Inflammatory macrophage (primary cell): ENCODE results near the gene NYAP1.
"Not testable (repeated sequence)": the region's sequence is repeated elsewhere in the genome, so short reads cannot be mapped to it uniquely, and the experiment has no call there.

Experiments
- DNase-seq, 2 donors: peaks; one replicate each; pipeline ENCODE4 v3.0.0-alpha.2; 2020 to 2022

Gene NYAP1

DNA sequence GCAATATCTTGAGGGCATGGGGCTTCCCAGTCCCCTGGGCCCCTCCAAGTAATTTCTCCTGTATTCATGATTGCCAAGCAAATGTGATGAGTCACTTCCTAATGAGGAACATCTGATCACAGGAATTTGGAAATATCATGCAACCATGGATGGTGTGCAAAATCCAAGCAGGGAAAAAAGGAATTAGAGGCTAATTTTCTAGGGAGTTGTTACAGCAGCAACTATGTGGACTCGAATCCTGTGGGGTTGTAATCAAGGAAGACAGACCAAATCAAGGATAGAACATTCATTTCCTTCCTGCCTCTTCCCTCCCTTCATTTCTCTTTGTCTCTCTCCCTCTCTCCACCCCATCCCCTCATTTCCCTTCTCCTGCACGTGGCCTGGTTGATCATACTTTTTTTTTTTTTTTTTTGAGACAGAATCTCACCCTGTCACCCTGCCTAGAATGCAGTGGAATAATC is 31.4 kb downstream of the NYAP1 start:
- DNase-seq = peak; percentile 48 to 50

DNA sequence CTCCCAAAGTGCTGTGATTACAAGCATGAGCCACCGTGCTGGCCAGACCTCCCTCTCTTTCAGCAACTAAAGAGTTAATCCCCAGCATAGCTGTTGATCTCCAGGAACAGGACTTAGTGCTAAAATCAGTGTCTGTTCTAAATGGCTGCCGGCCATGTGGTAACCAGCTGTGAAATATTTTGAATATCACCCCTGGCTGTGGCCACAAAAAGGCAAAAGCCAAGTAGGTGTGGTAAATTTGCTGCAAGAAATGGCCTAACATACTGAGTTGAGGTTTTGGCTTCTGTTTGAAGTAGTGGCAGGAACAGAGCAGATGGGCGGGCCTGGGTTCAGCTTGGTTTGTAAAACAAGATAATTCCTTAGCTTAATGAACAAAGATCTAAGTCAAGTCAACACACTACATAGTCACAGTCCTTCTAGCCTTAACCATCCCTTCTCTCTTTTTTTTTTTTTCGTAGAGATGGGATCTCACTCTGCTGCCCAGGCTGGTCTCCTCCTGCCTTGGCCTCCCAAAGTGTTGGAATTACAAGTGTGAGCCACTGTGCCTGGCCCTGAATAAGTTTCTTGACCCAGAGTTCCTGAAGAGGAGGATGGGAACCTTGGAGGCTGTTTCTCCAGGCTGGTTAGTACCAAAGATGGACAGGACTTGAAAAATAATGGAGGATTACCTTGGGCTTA is 32.5 kb downstream of the NYAP1 start:
- no peak for DNase-seq

DNA sequence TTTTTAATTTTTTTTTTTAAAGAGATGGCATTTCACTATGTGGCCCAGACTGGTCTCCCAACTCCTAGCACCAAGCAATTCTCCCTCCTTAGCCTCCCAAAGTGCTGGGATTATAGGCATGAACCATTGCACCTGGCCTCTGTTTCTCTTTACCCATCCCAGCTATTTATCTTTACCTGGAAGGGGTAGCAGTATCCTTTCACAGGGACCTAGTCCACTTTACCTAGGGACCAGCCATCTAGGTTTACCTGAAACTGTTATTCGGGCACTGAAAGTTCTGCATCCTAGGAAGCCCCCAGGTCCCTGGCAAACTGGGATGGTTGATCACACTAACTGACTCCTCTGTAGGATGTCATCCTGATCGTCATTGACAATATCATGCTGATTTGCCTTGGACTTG is 33.6 kb downstream of the NYAP1 start:
- no peak for DNase-seq

DNA sequence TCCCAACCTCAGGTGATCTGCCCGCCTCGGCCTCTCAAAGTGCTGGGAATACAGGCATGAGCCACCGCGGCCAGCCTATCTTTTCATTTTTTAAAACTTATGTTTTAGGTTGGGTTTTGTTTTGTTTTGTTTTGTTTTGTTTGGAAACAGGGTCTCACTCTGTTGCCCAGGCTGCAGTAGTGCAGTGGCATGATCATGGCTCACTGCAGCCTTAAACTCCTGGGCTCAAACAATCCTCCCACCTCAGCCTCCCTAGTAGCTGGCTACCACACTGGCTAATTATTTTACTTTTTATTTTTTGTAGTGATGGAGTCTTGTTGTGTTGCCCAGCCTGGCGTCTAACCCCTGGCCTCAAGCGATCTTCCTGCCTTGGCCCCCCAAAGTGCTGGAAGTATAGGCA is 35.9 kb downstream of the NYAP1 start:
- no peak for DNase-seq

DNA sequence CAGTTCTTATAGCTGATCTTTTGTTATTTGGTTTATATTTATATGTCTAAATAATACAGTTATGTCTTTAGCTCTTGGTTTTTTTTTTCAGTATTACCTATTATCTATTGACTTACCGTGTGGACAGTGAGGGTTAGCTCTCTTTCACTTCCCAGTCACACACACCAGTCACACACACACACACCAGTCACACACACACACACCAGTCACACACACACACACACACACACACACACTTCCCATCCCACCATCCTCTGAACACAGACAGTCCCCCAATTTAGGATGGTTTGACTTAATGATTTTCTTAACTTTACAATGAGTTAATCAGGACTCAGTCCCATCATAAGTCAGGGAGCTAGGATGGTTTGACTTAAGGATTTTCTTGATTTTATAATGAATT is 36.4 kb downstream of the NYAP1 start:
- DNase-seq = no peak

DNA sequence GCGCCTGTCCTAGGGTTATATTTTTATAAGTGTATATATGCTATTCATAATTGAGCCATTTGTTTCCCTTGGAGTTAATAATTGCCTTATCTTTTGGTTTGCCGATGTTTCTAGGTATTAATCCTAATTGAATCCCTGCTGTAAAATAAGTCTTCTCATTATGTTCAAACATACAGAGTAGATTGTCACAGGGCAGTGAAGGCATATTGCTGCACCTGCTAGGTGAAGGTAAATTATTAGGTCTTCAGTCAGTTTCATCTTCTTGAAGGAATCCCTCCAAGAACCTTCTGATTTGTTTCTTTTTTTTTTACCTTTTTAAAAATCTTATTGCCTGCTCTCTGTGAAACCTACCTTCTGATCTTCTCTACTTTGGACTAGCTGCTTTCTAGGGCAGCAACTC is 37.3 kb downstream of the NYAP1 start:
- no peak for DNase-seq

DNA sequence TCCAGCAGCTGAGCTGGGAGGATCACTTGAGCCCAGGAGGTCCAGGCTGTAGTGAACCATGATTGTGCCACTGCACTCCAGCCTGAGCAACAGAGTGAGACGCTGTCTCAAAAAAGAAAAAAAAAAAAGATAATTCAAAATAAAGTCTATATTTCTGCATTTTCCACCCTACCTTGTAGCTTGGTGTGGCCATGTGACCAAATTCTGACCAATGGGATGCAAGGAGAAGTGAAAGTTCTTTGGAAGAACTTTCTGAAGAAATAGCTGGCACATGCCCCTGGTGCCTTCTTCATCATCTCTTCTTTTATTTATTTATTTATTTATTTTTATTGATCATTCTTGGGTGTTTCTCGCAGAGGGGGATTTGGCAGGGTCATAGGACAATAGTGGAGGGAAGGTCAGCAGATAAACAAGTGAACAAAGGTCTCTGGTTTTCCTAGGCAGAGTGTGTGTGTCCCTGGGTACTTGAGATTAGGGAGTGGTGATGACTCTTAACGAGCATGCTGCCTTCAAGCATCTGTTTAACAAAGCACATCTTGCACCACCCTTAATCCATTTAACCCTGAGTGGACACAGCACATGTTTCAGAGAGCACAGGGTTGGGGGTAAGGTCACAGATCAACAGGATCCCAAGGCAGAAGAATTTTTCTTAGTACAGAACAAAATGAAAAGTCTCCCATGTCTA is 38.3 kb downstream of the NYAP1 start:
- DNase-seq = peak; percentile 72 to 76

DNA sequence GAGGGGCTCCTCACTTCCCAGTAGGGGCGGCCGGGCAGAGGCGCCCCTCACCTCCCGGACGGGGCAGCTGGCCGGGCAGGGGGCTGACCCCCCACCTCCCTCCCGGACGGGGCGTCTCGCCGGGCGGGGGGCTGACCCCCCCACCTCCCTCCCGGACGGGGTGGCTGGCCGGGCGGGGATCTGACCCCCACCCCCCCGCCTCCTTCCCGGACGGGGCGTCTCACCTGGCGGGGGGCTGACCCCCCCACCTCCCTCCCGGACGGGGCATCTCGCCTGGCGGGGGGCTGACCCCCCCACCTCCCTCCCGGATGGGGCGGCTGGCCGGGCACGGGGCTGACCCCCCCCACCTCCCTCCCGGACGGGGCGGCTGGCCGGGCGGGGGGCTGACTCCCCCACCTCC is 39.5 kb downstream of the NYAP1 start:
- DNase-seq = not testable (repeated sequence)

DNA sequence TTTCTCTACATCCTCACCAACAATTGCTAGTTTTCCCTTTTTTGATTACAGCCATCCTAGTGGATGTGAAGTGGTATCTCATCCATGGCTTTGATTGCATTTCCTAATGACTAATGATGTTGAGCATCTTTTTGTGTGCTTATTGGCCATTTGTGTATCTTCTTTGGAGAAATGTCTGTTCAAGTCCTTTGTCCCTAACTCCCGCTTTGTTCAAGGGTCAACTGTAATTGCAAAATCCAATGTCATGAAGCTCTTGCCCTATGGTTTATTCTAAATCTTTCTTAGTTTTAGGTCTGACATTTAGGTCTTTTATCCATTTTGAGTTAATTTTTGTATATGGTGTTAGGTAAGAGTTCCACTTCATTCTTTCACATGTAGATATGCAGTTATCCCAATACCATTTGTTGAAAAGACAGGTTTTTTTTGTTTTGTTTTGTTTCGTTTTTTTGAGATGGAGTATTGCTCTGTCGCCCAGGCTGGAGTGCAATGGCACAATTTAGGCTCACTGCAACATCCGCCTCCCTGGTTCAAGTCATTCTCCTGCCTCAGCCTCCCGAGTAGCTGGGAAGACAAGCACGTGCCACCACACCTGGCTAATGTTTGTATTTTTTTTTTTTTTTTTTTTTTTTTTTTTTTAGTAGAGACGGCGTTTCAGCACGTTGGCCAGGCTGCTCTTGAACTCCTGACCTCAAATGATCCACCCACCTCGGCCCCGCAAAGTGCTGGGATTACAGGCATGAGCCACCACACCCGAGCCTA is 44.6 kb downstream of the NYAP1 start:
- DNase-seq = not testable (repeated sequence)

DNA sequence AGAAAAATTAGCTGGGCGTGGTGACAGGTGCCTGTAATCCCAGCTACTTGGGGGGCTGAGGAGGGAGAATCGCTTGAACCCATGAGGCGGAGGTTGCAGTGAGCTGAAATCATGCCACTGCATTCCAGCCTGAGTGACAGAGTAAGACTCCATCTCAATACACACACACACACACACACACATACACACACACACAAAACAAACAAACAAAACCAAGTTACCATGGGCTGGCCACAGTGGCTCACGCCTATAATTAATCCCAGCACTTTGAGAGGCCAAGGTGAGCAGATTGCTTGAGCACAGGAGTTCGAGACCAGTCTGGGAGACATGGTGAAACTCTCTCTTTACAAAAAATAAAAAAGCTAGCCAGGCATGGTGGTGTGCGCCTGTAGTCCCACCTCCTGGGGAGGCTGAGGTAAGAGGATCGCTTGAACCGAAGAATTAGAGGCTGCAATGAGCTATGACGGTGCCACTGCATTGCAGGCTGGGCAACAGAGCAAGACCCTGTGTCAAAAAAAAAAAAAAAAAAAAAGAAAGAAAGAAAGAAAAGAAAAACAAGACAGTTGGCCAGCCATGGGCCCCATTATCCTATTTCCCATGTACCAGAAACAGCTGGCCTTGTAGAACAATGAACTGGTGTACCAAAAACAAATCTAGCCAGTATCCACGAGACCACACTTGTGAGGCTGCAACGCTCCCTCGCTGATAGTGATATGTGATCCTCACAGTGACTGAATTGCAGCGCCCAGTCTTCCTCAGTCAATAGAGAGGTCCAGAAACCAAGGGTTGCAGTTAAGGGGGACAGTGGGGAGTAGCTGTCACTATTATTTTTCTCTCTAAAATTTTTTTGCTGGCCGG is 48.7 kb downstream of the NYAP1 start:
- DNase-seq = no peak

DNA sequence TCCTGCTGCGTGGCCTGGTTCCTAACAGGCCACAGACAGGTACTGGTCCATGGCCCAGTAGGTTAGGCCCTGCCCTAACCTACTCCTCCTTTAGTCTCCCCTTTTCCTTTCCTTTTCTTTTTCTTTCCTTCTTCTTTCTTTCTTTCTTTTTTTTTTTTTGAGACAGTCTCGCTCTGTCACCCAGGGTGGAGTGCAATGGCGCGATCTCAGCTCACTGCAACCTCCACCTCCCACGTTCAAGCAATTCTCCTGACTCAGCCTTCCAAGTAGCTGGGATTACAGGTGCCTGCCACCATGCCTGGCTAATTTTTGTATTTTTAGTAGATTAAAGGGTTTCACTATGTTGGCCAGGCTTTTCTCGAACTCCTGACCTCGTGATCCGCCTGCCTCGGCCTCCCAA is 52.3 kb downstream of the NYAP1 start:
- DNase-seq = not testable (repeated sequence)

DNA sequence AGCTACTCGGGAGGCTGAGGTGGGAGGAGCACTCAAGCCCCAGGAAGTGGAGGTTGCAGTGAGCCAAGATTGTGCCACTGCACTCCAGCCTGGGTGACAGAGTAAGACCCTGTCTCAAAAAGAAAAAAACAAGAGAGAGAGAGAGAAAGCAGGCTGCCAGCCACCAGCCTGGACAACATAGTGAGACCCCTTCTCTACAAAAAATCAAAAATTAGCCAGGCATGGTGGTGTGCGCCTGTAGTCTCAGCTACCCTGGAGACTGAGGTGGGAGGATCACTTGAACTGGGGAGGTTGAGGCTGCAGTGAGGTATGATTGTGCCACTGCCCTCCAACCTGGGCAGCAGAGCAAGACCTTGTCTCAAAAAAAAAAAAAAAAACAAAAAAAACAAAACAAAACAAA is 53.0 kb downstream of the NYAP1 start:
- not testable (repeated sequence) for DNase-seq

DNA sequence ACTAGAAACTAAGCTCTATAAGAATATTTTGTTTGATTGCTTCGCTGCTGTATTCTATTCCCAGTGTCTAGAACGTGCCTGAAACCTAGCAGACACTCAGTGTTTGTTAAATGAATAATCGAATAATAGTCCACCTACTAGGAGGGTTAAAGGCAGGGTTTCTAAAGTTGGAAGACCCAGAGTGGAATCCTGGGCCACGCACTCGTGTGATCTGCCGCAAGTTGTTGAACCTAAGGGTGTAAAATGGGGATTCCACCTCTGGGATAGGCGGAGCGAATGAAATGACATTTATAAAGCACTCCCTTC is 54.6 kb downstream of the NYAP1 start:
- DNase-seq = no peak

DNA sequence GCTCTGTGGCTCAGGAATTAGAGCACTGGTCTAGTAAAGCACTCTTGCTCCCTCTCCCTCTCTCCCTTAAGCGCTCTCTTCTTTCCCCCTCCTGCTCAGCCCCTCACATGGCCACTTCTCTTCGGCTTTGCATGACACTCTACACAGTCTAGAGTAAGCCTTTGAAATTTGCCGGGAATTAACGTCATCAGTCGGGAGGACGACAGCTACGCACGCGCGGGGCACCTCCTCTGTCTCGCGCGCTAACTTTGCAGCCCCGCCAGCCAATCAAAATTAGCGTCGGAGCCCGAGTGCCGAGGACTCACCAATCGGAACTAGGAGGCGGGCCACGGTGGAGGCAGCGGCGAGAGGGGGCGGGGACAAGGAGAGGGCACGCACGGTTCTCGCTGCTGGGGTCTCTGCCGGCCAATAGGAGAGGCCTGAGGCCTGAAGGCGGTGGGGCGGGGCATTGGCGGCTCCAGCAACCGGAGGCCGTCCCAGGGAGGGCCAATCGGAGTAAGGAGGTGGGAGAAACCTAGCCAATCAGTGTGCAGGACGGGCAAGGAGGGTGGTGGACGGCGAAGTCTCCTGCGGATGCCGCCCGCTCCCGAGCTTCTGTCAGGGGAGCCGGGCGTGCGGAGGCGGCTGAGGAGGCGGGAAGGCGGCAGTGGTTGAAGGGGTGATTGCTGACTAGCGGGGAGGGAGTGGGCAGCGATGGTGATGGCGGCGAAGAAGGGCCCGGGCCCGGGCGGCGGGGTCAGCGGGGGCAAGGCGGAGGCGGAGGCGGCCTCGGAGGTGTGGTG is 55.1 kb downstream of the NYAP1 start, which contains the start of gene AGFG2:
AGFG2 (plus strand) TSS at position 550 of the 782 bp plus-strand sequence; CDS start at position 694, 144 bp downstream.
- DNase-seq = peak; percentile 100

DNA sequence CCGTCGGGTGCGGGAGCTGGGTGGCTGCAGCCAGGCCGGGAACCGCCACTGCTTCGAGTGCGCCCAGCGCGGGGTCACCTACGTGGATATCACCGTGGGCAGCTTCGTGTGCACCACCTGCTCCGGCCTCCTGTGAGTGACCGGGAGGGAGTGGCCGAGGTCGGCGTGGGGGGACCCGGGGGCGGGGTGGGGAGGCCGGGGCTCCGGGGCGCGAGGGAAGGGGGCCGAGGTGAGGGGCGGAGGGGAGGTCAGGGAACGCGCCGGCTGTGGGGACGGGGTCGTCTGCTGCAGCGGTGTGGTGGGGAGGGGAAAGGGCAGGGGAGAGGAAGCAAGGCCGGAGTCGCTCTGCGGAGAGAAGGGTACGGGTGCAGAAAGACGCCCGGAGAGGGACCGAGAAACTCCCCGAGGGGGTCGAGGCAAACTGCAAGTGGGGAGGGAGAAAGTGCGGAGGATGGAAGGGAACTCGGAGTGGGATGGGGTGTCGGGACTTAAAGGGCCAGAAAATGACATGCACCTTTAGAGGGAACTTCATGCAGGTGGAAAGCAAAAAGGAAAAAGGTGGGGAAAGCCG is 55.8 kb downstream of the NYAP1 start:
- no peak for DNase-seq

DNA sequence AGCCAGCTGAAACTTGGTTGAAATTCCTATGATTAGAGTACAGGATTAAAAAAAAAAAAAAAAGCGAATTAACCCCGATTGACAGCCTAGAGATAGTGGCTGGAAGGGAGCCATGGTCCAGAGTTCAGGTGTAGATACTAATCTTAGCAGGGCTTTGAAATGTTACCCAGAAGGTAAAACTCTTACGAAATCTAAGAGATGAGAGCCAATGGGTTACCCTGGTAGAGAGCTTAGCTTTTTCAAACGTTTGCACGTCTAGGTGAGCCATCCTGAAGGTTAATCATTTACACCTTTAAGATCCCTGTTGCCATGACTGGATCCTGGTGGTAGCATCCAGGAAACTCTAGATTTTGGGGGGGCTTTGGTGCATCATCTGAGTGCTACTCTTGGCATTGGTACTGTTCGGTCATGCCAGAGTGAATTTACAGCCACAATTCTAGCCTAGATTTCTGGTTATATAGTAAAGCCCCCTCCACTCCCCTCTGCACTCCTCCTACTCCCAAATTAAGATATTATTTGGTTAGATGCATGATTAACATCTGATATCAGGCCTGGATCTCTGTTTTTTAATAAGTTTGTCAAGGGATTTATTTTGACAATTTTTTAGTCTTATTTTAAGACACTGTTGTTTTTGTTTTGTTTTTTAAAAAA is 56.5 kb downstream of the NYAP1 start:
- no peak for DNase-seq

DNA sequence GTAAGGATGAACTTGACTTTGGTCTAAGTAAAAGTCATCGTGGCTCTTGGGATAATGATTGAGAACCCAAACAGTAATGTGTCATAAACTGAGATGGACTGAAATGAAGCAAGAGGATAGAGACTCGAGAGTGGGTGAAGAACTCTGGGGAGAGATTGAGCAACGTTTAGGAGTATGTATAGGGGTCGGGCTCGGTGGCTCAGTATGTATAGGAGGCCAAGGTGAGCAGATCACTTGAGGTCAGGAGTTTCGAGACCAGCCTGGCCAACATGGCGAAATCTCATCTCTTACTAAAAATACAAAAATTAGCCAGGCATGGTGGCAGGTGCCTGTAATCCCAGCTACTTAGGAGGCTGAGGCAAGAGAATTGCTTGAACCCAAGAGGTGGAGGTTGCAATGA is 57.6 kb downstream of the NYAP1 start:
- DNase-seq = peak; percentile 18 to 24

DNA sequence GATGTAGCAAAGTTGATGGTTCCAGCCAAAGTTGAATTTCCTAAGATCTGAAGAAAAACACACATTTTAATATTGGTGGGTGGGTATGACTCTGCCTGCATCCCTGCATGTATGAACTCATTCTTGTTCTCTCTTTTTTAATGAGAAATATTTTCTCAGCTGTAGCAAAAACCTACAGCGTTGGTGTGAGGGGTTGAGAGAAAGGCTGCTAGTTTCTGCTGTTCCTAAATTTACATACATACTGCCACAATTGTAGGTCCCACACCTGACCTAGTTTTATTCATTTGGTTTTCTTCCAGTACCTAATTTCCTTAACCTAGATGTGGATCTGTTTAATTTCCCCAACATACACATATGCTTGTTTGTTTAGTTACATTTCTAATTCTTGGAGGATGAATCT is 59.9 kb downstream of the NYAP1 start:
- no peak for DNase-seq

DNA sequence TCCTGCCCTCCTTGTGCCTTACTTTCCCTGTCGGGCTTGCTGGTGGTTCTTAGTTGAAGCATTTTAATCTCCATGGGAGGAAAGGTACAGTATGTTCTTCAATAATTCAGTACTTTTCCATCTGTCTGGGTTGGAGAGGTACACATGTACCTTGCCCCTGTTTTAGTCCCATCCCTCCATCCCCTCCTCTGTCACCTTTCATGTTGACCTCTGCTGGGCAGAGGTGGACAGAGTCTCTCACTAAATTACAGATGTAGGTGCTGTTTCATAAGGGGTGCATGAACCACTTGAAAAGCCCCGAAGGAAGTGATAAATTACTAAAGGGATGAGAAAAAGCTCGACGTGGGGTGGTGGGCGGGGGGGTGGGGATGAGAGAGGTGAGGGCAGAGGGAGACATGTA is 60.7 kb downstream of the NYAP1 start:
- no peak for DNase-seq
